Measurements from ENCODE around the gene DDX20.
A peak's percentile ranks its signal among the peaks of the same experiment; 100 is the strongest.

The DDX20 gene, protein sequence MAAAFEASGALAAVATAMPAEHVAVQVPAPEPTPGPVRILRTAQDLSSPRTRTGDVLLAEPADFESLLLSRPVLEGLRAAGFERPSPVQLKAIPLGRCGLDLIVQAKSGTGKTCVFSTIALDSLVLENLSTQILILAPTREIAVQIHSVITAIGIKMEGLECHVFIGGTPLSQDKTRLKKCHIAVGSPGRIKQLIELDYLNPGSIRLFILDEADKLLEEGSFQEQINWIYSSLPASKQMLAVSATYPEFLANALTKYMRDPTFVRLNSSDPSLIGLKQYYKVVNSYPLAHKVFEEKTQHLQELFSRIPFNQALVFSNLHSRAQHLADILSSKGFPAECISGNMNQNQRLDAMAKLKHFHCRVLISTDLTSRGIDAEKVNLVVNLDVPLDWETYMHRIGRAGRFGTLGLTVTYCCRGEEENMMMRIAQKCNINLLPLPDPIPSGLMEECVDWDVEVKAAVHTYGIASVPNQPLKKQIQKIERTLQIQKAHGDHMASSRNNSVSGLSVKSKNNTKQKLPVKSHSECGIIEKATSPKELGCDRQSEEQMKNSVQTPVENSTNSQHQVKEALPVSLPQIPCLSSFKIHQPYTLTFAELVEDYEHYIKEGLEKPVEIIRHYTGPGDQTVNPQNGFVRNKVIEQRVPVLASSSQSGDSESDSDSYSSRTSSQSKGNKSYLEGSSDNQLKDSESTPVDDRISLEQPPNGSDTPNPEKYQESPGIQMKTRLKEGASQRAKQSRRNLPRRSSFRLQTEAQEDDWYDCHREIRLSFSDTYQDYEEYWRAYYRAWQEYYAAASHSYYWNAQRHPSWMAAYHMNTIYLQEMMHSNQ

DNA sequence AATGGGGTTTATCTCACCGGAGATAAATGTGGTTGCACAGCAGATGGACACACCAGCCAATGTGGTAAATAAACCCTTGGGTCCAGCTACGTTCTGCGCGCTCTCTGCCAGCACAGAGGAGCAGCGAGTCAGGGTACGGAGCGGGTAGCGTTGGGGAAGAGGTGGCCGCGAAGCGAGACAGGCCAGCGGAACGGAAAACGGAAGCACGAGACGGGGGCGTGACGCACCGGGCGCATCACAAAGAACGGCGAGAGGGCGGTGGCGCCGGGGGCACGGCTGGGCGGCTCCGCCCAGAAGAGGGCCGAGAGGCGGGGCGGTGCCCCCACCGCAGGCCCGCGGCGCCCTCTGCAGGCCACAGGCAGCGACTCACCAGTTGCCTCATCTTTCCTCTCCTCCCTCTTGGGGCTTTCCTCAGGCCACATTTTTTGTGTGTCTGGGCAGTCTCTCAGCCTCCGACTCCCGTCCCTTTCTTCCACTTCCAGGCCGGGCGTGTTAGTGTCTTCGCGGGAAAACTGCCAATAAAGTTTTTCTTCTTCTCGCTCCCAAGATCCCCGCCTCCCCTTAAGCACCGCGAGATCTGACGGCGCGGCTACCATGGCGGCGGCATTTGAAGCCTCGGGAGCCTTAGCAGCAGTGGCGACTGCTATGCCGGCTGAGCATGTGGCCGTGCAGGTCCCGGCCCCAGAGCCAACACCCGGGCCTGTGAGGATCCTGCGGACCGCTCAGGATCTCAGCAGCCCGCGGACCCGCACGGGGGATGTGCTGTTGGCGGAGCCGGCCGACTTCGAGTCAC lies at the start of gene DDX20:
DDX20 (plus strand) TSS at position 571 of the 793 bp plus-strand sequence; CDS start at position 595, 24 bp downstream.
- DNase-seq (ENCODE audit: low read depth): peak; percentile 97
- TF ChIP-seq, protein P1, sequence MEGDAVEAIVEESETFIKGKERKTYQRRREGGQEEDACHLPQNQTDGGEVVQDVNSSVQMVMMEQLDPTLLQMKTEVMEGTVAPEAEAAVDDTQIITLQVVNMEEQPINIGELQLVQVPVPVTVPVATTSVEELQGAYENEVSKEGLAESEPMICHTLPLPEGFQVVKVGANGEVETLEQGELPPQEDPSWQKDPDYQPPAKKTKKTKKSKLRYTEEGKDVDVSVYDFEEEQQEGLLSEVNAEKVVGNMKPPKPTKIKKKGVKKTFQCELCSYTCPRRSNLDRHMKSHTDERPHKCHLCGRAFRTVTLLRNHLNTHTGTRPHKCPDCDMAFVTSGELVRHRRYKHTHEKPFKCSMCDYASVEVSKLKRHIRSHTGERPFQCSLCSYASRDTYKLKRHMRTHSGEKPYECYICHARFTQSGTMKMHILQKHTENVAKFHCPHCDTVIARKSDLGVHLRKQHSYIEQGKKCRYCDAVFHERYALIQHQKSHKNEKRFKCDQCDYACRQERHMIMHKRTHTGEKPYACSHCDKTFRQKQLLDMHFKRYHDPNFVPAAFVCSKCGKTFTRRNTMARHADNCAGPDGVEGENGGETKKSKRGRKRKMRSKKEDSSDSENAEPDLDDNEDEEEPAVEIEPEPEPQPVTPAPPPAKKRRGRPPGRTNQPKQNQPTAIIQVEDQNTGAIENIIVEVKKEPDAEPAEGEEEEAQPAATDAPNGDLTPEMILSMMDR (conservative IDR thresholded peaks at IDR 0.05; ENCODE audit: control insufficient read depth, insufficient read depth, low read depth, low read length): peak; percentile 58
- peak within 1 kb of the TSS; percentile 95 for H3K4me3 ChIP-seq (ENCODE audit: control insufficient read depth, low read depth, low read length)

DNA sequence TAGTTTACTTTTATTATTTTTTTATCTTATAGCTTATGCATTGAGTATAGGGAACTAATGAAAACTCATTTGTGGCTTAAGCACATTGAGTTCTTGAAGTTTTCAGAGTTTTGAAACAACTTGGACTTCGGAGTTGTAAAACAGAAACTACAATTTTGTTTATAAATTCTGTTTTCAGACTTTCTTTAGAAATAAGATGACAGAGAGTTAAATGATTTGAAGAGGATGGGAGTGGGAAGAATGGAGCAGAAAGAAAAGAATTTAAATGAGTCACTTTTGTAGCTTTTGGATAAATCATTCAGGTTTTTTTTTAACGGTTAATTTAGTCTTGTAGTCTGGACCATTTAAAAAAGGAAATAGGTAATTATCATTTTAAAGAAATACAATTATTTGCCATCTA lies 48.8 kb upstream of the DDX20 start:
- no peak overlapping the region for H3K4me3 ChIP-seq (ENCODE audit: control insufficient read depth, low read depth, low read length)
- TF ChIP-seq, protein P1 (conservative IDR thresholded peaks at IDR 0.05; ENCODE audit: control insufficient read depth, insufficient read depth, low read depth, low read length): no peak
- peak; percentile 13 for DNase-seq (ENCODE audit: low read depth)

DNA sequence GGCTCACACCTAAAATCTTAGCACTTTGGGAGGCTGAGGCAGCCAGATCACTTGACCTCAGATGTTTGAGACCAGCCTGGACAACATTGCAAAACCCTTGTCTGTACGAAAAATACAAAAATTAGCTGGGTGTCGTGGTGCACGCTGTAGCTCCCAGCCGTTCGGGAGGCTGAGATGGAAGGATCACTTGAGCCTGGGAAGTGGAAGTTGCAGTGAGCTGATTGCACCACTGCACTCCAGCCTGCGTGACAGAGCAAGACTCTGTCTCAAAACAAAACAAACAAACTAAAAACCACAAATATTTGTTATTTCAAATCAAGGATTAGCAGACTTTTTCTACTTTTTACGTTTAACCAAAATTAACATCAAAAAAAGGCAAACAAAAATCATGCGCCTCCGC lies 47.8 kb upstream of the DDX20 start:
- peak; percentile 43 for DNase-seq (ENCODE audit: low read depth)
- TF ChIP-seq, protein P1 (conservative IDR thresholded peaks at IDR 0.05; ENCODE audit: control insufficient read depth, insufficient read depth, low read depth, low read length): no peak
- no peak overlapping the region for H3K4me3 ChIP-seq (ENCODE audit: control insufficient read depth, low read depth, low read length)

DNA sequence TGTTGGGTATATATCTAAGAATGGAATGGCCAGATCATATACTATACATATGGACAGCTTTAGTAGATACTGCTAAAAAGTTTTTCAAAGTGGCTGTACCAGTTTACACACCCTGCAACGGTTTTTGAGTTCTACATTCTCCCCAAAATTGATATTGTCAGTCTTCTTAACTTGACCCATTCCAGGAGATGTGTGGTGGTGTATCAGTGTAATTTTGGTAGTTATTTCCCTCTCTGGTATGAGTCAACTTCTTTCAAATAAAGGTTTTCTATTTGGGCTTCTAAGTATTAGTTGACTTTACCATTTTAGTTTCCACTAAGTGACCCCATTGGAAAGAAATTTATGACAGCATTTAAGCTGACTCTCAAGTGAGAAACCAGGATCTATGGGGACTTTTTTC lies 45.7 kb upstream of the DDX20 start:
- TF ChIP-seq, protein P1 (conservative IDR thresholded peaks at IDR 0.05; ENCODE audit: control insufficient read depth, insufficient read depth, low read depth, low read length): no peak
- no peak for DNase-seq (ENCODE audit: low read depth)
- no peak overlapping the region for H3K4me3 ChIP-seq (ENCODE audit: control insufficient read depth, low read depth, low read length)

DNA sequence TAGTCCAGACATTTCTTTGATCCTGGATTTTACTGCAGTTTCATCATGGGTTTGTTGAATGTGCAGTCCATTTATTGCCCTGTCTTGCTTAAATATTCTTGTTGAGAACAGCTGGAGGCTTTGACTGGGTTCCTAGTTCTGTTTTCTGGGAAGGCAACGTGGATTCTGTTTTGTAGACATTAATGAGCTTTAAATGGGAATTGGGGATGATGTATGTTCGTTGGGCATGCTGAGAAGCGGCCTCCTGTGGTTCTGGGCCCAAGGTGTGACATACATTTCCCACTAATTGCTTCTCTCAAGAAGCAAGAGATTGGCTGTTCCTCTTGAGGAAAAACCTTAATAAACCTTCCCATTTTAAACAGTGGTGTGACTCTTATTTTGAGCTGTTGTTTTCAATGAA lies 39.4 kb upstream of the DDX20 start:
- no peak overlapping the region for H3K4me3 ChIP-seq (ENCODE audit: control insufficient read depth, low read depth, low read length)
- TF ChIP-seq, protein P1 (conservative IDR thresholded peaks at IDR 0.05; ENCODE audit: control insufficient read depth, insufficient read depth, low read depth, low read length): no peak
- DNase-seq (ENCODE audit: low read depth): no peak

DNA sequence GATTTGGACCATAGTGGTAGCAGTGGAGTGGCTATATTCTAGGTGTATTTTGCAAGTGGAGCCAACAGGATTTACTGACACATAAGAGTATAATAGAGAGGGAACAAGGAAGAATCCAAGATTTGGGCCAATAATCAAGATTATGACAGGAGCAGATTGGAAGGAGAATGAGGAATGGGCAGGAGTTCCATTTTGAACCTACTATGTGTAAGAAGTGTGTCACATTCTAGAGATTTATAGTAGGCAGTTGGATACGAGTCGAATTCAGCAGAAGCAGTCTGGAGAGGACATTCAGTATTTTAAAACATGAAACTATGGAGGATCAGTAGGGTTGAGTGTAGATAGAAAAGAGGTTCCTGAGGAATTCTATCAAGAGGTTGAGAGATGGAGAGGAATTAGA lies 38.3 kb upstream of the DDX20 start:
- no peak overlapping the region for H3K4me3 ChIP-seq (ENCODE audit: control insufficient read depth, low read depth, low read length)
- DNase-seq (ENCODE audit: low read depth): no peak
- TF ChIP-seq, protein P1 (conservative IDR thresholded peaks at IDR 0.05; ENCODE audit: control insufficient read depth, insufficient read depth, low read depth, low read length): no peak
